Measurements from ENCODE around the gene DHX29.

- no peak for TF ChIP-seq CTCF (IDR thresholded peaks at IDR 0.05)
- TF ChIP-seq POLR2AphosphoS5 (IDR thresholded peaks at IDR 0.05) = no peak
Observed at GRCh38 chr5:55227664-55228430, 79.6 kb downstream of the DHX29 start.
